Neuron (in vitro differentiated cells): Measurements from ENCODE around the gene NDE1.
"Not testable (repeated sequence)": the region's sequence is repeated elsewhere in the genome, so short reads cannot be mapped to it uniquely, and the experiment has no call there.

Experiments used
- H2AFZ ChIP-seq: one replicate; pipeline ENCODE4 v1.6.1; 2013; ENCODE audit warnings: low read depth, mild to moderate bottlenecking, inconsistent platforms, low read length, moderate library complexity
- H3K27me3 ChIP-seq: one replicate; pipeline ENCODE4 v1.6.1; 2013; ENCODE audit warnings: low read length; ENCODE audit not compliant: insufficient read depth
- H3K36me3 ChIP-seq: one replicate; pipeline ENCODE4 v1.6.1; 2013; ENCODE audit warnings: low read length; ENCODE audit not compliant: insufficient read depth
- H3K4me1 ChIP-seq: one replicate; pipeline ENCODE4 v1.6.1; 2013; ENCODE audit warnings: low read length; ENCODE audit not compliant: insufficient read depth
- H3K4me3 ChIP-seq: 2 replicates; pipeline ENCODE4 v1.5.1; 2013; ENCODE audit warnings: mild to moderate bottlenecking, low read length, moderate library complexity
- H3K9me3 ChIP-seq: one replicate; pipeline ENCODE4 v1.6.1; 2013; ENCODE audit warnings: low read length

The NDE1 gene

GRCh38 chr16:15649311-15649710 is 734 bp upstream of the NDE1 start:
- Histone ChIP-seq H2AFZ (peak overlapping the region; percentile 80), H3K4me3 (peak overlapping the region; percentile 88), H3K4me1 (peaks cover 14% of the 10 kb centered on the region)
- H3K9me3 ChIP-seq, H3K27me3 ChIP-seq, H3K36me3 ChIP-seq: not testable (repeated sequence)

- peaks cover 12% of the 10 kb centered on the region for H3K4me1 ChIP-seq
- no peaks in the 10 kb centered on the region for H3K9me3 ChIP-seq
- H2AFZ ChIP-seq, result peak overlapping the region; percentile 80
- H3K4me3 ChIP-seq, result peak overlapping the region; percentile 88
- no peaks in the 10 kb centered on the region for H3K27me3 ChIP-seq
- peaks cover 3% of the 10 kb centered on the region for H3K36me3 ChIP-seq
These were observed 372 bp upstream of the NDE1 start for GRCh38 chr16:15649727-15650018.

GRCh38 chr16:15650698-15651171 is 690 bp downstream of the NDE1 start:
- Histone ChIP-seq H3K9me3 (no peaks in the 10 kb centered on the region), H3K4me1 (peaks cover 12% of the 10 kb centered on the region), H3K36me3 (peaks cover 3% of the 10 kb centered on the region), H3K4me3 (peak overlapping the region; percentile 88), H2AFZ (peak overlapping the region; percentile 98), H3K27me3 (no peaks in the 10 kb centered on the region)

- H2AFZ ChIP-seq, result no peak overlapping the region
These were observed 2.4 kb downstream of the NDE1 start for GRCh38 chr16:15652293-15653001.

GRCh38 chr16:15653227-15653626 is 3.2 kb downstream of the NDE1 start:
- no peak overlapping the region for H3K4me3 ChIP-seq
- H3K36me3 ChIP-seq, result peaks cover 3% of the 10 kb centered on the region
- H3K27me3 ChIP-seq, result no peaks in the 10 kb centered on the region
- H3K9me3 ChIP-seq, result no peaks in the 10 kb centered on the region
- peaks cover 12% of the 10 kb centered on the region for H3K4me1 ChIP-seq
- H2AFZ ChIP-seq, result no peak overlapping the region

More at GRCh38 chr16:15652293-15653001, 2.4 kb downstream of the NDE1 start:
- Histone ChIP-seq H3K27me3 (no peaks in the 10 kb centered on the region), H3K9me3 (no peaks in the 10 kb centered on the region), H3K4me3 (no peak overlapping the region), H3K36me3 (peaks cover 3% of the 10 kb centered on the region), H3K4me1 (peaks cover 12% of the 10 kb centered on the region)

GRCh38 chr16:15654591-15654990 is 4.5 kb downstream of the NDE1 start:
- H2AFZ ChIP-seq, result no peak overlapping the region
- peaks cover 3% of the 10 kb centered on the region for H3K36me3 ChIP-seq
- H3K4me3 ChIP-seq, result no peak overlapping the region
- peaks cover 12% of the 10 kb centered on the region for H3K4me1 ChIP-seq
- H3K27me3 ChIP-seq, result no peaks in the 10 kb centered on the region
- no peaks in the 10 kb centered on the region for H3K9me3 ChIP-seq

- H2AFZ ChIP-seq, H3K36me3 ChIP-seq, H3K4me3 ChIP-seq, H3K9me3 ChIP-seq, H3K27me3 ChIP-seq: not testable (repeated sequence)
- peaks cover 12% of the 10 kb centered on the region for H3K4me1 ChIP-seq
These were observed 5.5 kb downstream of the NDE1 start for GRCh38 chr16:15655561-15655960.

GRCh38 chr16:15658149-15658548 is 8.1 kb downstream of the NDE1 start:
- no peaks in the 10 kb centered on the region for H3K9me3 ChIP-seq
- peaks cover 4% of the 10 kb centered on the region for H3K4me1 ChIP-seq
- H2AFZ ChIP-seq, result no peak overlapping the region
- peaks cover 6% of the 10 kb centered on the region for H3K36me3 ChIP-seq
- no peaks in the 10 kb centered on the region for H3K27me3 ChIP-seq
- H3K4me3 ChIP-seq, result no peak overlapping the region

- Histone ChIP-seq H3K27me3 (no peaks in the 10 kb centered on the region), H3K36me3 (peaks cover 6% of the 10 kb centered on the region), H3K9me3 (no peaks in the 10 kb centered on the region), H3K4me3 (no peak overlapping the region), H3K4me1 (no peaks in the 10 kb centered on the region), H2AFZ (no peak overlapping the region)
These were observed 8.5 kb downstream of the NDE1 start for GRCh38 chr16:15658556-15658955.

- no peak overlapping the region for H3K4me3 ChIP-seq
- H3K4me1 ChIP-seq, result no peaks in the 10 kb centered on the region
- H3K36me3 ChIP-seq, result peaks cover 12% of the 10 kb centered on the region
- H3K27me3 ChIP-seq, result no peaks in the 10 kb centered on the region
- H3K9me3 ChIP-seq, result no peaks in the 10 kb centered on the region
- H2AFZ ChIP-seq, result no peak overlapping the region
These were observed 10.2 kb downstream of the NDE1 start for GRCh38 chr16:15660203-15660601.

GRCh38 chr16:15665107-15665506 is 15.1 kb downstream of the NDE1 start:
- H3K36me3 ChIP-seq, result peaks cover 48% of the 10 kb centered on the region
- H3K27me3 ChIP-seq, result no peaks in the 10 kb centered on the region
- H3K9me3 ChIP-seq, result no peaks in the 10 kb centered on the region
- H2AFZ ChIP-seq, result no peak overlapping the region
- no peaks in the 10 kb centered on the region for H3K4me1 ChIP-seq
- no peak overlapping the region for H3K4me3 ChIP-seq

- Histone ChIP-seq H3K27me3 (no peaks in the 10 kb centered on the region), H3K36me3 (peaks cover 58% of the 10 kb centered on the region)
These were observed 17.2 kb downstream of the NDE1 start for GRCh38 chr16:15667091-15667742.

GRCh38 chr16:15671530-15672117 is 21.6 kb downstream of the NDE1 start:
- no peak overlapping the region for H2AFZ ChIP-seq
- H3K4me1 ChIP-seq, result no peaks in the 10 kb centered on the region
- H3K4me3 ChIP-seq, result no peak overlapping the region
- H3K36me3 ChIP-seq, result peaks cover 41% of the 10 kb centered on the region
- H3K9me3 ChIP-seq, result no peaks in the 10 kb centered on the region
- H3K27me3 ChIP-seq, result no peaks in the 10 kb centered on the region

More at GRCh38 chr16:15667091-15667742, 17.2 kb downstream of the NDE1 start:
- Histone ChIP-seq H2AFZ (no peak overlapping the region), H3K4me1 (no peaks in the 10 kb centered on the region), H3K4me3 (no peak overlapping the region), H3K9me3 (no peaks in the 10 kb centered on the region)
